Colon (tissue), 2 donors: ENCODE results near the gene RREB1.

Experiments
- FAIRE-seq: peaks from 2 replicates; lab custom pipeline; 2012; peaks lifted over from hg19 to GRCh38; lab: Jason Lieb, UNC
- donor health status: control.
- donor health status: control.

Gene RREB1

DNA sequence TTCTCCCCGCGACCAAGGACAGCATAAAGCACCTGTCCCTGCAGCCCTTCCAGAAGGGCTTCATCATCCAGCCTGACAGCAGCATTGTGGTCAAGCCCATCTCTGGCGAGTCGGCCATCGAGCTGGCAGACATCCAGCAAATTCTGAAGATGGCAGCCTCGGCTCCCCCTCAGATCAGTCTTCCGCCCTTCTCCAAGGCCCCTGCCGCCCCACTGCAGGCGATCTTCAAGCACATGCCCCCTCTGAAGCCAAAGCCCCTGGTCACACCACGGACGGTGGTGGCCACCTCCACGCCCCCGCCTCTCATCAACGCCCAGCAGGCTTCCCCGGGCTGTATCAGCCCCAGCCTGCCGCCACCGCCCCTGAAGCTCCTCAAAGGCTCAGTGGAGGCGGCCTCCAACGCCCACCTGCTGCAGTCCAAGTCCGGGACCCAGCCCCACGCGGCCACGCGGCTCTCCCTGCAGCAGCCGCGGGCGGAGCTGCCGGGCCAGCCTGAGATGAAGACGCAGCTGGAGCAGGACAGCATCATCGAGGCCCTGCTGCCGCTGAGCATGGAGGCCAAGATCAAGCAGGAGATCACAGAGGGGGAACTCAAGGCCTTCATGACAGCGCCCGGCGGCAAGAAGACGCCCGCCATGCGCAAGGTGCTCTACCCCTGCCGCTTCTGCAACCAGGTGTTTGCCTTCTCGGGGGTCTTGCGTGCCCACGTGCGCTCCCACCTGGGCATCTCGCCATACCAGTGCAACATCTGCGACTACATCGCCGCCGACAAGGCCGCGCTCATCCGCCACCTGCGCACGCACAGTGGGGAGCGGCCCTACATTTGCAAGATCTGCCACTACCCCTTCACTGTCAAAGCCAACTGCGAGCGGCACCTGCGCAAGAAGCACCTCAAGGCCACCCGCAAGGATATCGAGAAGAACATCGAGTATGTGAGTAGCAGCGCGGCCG, 121.9 kb downstream of the RREB1 start:
- FAIRE-seq: no peak

DNA sequence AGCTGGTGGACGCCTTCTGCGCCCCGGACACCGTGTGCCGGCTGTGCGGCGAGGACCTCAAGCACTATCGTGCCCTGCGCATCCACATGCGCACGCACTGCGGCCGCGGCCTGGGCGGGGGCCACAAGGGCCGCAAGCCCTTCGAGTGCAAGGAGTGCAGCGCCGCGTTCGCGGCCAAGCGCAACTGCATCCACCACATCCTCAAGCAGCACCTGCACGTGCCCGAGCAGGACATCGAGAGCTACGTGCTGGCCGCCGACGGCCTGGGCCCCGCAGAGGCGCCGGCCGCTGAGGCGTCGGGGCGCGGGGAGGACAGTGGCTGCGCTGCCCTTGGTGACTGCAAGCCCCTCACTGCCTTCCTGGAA, 122.5 kb downstream of the RREB1 start:
- FAIRE-seq: no peak

- no peak for FAIRE-seq
These were observed 123.4 kb downstream of the RREB1 start for GRCh38 chr6:7230956-7231713.

DNA sequence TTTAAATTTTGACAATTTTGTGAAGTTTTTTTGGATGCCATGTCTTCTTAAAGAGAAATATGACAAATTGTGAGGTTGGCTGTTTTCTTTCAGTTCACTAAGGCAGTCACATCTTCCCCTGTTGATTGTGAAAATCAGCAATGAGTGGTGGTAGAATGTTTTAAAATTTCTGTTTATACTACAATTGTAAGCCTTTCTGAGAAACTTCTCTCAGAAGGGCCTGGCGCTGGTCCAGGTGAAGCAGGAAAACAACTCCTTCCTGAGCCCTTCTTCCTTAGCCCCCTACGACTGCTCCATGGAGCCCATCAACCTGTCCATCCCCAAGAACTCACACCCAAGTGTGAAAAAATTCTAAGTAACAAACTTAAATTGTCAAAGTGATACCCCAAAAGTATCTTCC, 124.6 kb downstream of the RREB1 start:
- FAIRE-seq: no peak

- FAIRE-seq: no peak
These were observed 126.8 kb downstream of the RREB1 start for GRCh38 chr6:7234547-7234946.

DNA sequence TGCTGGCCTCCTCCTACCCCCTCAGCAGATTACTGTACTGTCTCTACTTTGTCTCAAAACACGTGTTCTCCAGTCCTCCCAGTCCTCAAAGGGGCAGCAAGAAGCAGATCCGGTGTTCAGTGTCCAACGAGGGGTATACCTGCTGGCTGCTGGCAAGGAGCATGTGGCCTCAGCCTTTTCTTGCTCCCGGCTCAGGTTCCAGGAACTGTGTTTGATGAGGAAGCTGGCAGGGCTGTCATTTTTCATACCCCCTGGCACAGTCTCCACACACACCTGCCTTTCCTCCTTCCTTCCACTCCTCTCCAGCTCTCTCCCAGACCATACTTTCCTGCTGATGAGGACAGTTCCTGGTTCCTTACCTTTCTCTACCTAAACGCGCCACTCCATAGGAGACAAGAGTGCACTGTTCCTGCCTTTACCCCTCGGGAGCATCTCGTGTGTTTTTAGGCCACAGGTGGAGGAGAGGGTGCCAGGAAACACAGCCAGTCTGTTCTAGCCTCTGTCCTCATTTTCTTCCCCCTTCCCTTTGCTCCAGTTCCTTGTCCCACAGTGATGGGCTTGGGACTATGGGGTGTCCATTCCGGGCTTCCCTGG, 128.0 kb downstream of the RREB1 start:
- FAIRE-seq: no peak

DNA sequence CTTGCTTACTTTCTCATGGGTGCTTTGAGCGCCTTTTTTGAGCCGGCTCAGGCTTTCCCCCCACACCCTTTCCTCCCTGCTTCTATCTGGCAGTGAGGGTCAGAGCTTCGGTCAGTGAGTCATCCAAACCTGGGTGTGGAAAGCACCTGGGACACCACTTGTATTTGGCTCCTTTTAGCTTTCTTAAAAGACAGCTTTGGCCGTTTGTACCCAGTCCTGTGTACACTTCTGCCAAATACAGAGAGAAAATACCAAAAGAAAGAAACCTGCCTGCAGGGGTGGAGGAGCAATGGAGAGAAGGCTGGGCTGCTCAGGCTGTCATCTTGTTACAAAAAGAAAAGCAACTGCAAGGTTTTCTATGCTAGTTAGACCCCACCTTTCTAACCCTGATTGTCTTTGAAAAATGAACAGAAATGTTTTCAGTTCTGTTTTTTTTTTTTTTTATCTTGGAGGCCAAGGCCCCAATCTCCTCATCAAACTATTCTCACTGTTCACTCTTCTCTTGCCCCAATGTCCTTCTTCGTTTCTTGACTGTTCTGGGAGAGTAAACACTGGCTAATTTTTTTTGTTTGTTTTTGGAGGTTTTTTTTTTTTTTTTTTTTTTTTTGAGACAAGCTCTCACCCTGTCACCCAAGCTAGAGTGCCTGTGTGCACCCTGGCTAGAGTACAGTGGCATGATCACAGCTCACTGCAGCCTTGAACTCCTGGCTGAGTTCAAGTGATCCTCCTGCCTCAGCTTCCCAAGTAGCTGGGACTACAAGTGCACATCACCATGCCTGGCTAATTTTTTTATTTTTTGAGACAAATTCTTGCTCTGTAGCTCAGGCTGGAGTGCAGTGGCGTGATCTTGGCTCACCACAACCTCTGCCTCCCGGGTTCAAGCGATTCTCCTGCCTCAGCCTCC, 128.8 kb downstream of the RREB1 start:
- FAIRE-seq: no peak

- no peak for FAIRE-seq
These were observed 130.0 kb downstream of the RREB1 start for GRCh38 chr6:7237653-7238188.

GRCh38 chr6:7238526-7238899, 130.8 kb downstream of the RREB1 start:
- no peak for FAIRE-seq

DNA sequence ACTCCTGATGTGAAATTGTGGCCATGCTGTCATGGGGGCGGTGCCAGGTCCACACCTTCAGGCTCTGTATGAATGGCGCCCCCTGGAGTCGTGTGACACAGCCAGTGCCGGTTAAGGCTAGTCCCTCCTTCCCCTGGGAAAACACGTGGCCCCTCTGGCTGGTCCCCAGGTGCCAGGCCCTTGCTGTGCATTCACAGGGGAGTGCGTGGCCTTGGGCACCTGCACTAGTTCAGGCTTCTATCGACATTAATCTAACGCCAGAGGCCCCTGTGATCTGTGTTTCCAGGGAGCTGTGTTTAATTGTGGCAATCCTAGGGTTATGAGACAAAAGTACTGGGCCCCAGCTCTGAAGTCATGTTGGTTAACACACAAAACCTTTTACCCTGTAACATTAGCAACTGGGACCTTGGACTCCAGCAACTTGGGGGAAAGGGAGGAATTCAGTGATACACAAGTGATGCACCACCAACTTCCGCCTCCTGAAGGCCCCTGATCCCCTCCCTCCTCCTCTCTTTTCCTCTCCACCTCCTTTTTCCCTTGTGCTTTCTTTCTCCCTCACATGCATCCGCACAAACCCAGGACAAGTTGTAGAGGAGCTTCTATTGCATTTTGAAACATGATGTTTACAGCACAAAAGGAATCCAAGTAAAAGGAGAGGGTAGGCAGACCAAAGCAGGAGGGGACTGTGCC, 131.3 kb downstream of the RREB1 start:
- no peak for FAIRE-seq

DNA sequence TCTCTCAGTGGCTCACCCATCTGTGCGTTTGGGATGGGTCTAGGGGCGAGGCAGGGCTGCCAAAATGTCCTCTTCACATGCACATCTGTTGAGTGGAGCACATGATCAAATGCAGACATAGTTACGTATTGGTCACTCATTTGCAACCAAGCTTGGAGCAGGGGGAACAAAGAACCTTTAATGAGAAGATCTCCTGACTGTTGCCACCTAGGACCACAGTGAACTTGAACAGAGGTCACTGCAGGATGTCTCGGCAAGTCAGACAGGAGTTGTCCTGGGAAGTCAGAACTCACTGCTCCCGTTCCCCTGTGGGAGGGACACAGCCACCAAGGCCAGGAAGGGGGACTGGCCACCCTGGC, 131.8 kb downstream of the RREB1 start:
- FAIRE-seq: no peak

DNA sequence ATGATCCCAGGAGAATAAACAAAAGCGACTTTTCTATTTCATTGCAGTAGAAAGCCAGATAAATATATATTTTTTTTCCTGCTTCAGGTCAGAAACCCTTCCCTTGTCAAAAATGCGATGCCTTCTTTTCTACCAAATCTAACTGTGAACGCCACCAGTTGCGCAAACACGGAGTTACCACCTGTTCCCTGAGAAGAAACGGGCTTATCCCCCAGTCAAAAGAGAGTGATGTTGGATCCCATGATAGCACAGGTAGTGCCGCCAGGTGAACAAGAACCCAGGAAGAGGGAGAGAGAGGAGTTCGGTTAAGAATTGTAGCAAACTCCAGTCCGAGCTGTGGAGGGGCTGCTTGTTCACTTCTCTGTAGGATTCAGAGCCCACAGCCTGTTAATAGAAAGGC, 132.6 kb downstream of the RREB1 start:
- FAIRE-seq: no peak

- FAIRE-seq: no peak
These were observed 133.4 kb downstream of the RREB1 start for GRCh38 chr6:7241160-7241559.

GRCh38 chr6:7241709-7242645, 134.2 kb downstream of the RREB1 start:
- no peak for FAIRE-seq

DNA sequence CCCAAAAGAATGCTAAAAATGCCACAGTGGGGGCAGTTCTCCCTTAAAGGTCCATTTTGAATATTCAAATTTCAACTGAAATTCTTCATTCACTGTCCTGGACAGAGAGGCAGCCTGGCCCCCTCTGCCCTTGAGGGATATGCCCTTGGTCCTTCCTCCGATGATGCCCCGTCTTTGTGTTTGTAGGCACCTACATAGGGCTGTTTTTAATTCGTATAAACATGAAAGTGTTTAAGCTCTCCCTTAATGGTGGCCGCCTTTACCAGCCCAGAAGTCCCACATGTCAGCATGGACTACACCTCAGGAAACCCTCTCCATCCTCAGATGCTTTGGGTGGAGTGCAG, 135.0 kb downstream of the RREB1 start:
- FAIRE-seq: no peak

GRCh38 chr6:7243179-7243981, 135.6 kb downstream of the RREB1 start:
- no peak for FAIRE-seq

GRCh38 chr6:7245668-7246393, 138.1 kb downstream of the RREB1 start:
- FAIRE-seq: no peak

DNA sequence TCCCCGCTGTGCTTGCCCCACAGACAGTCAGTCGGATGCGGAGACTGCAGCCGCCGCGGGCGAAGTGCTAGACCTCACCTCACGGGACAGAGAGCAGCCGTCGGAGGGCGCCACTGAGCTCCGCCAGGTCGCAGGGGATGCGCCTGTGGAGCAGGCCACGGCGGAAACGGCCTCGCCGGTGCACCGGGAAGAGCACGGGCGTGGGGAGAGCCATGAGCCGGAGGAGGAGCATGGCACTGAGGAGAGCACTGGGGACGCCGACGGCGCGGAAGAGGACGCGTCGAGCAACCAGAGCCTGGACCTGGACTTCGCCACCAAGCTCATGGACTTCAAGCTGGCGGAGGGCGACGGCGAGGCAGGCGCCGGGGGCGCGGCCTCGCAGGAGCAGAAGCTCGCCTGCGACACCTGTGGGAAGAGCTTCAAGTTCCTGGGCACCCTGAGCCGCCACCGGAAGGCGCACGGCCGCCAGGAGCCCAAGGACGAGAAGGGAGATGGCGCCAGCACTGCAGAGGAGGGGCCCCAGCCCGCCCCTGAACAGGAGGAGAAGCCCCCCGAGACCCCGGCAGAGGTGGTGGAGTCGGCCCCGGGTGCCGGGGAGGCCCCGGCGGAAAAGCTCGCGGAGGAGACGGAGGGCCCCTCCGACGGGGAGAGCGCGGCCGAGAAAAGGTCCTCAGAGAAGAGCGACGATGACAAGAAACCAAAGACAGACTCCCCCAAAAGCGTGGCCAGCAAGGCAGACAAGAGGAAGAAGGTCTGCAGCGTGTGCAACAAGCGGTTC, 138.8 kb downstream of the RREB1 start:
- FAIRE-seq: no peak
